HEK293T (cell line): ENCODE data around the gene MROH9.
"Not testable (repeated sequence)": the region's sequence is repeated elsewhere in the genome, so short reads cannot be mapped to it uniquely, and the experiment has no call there.

Source experiments
- CTCF ChIA-PET: fragments of 350-600 bp; formaldehyde crosslinking; extraction: SDS; loops from one replicate; lab custom pipeline; 2021; ENCODE audit warnings: antibody characterized with exemption, inconsistent platforms; lab: Yijun Ruan, JAX
- POLR2A ChIA-PET: fragments of 350-600 bp; formaldehyde crosslinking; extraction: SDS; loops from one replicate; lab custom pipeline; 2020; ENCODE audit warnings: antibody characterized with exemption, inconsistent platforms; lab: Yijun Ruan, JAX
- DNase-seq: peaks from one replicate; pipeline ENCODE4 v3.0.0; 2012; ENCODE audit warnings: mixed read lengths; ENCODE audit errors: extremely low spot score
- ARNT ChIP-seq: fragments of 450-650 bp; IDR thresholded peaks from 2 replicates; pipeline ENCODE4 v1.6.1; 2017; ENCODE audit warnings: mild to moderate bottlenecking
- BHLHE40 ChIP-seq: fragments of 450-650 bp; IDR thresholded peaks from 2 replicates; pipeline ENCODE4 v1.6.1; 2016; ENCODE audit warnings: mild to moderate bottlenecking, moderate library complexity, borderline replicate concordance
- CTBP1 ChIP-seq: fragments of 450-650 bp; IDR thresholded peaks from 2 replicates; pipeline ENCODE4 v1.6.1; 2016; ENCODE audit warnings: borderline replicate concordance
- ELF4 ChIP-seq: fragments of 450-650 bp; IDR thresholded peaks from 2 replicates; pipeline ENCODE4 v1.6.1; 2017; ENCODE audit warnings: antibody characterized with exemption
- FOXA1 ChIP-seq: fragments of 450-650 bp; IDR thresholded peaks from 2 replicates; pipeline ENCODE4 v1.6.1; 2016; ENCODE audit warnings: mild to moderate bottlenecking
- FOXK2 ChIP-seq: fragments of 450-650 bp; IDR thresholded peaks from 2 replicates; pipeline ENCODE4 v1.6.1; 2016; ENCODE audit warnings: mild to moderate bottlenecking
- FOXM1 ChIP-seq: fragments of 450-650 bp; IDR thresholded peaks from 2 replicates; pipeline ENCODE4 v1.6.1; 2017; ENCODE audit warnings: mild to moderate bottlenecking, borderline replicate concordance
- HDGF ChIP-seq: fragments of 450-650 bp; IDR thresholded peaks from 2 replicates; pipeline ENCODE4 v1.6.1; 2017; ENCODE audit warnings: antibody characterized with exemption, borderline replicate concordance
- L3MBTL2 ChIP-seq: fragments of 450-650 bp; conservative IDR thresholded peaks from 2 replicates; pipeline ENCODE4 v1.6.1; 2016; ENCODE audit warnings: mild to moderate bottlenecking
- LEF1 ChIP-seq: fragments of 450-650 bp; IDR thresholded peaks from 2 replicates; pipeline ENCODE4 v1.6.1; 2017; ENCODE audit warnings: mild to moderate bottlenecking, borderline replicate concordance
- NFRKB ChIP-seq: fragments of 450-650 bp; IDR thresholded peaks from 2 replicates; pipeline ENCODE4 v1.6.1; 2016; ENCODE audit warnings: mild to moderate bottlenecking, moderate library complexity
- PKNOX1 ChIP-seq: fragments of 450-650 bp; IDR thresholded peaks from 2 replicates; pipeline ENCODE4 v1.6.1; 2016
- SP1 ChIP-seq: fragments of 450-650 bp; IDR thresholded peaks from 2 replicates; pipeline ENCODE4 v1.6.1; 2017
- SUZ12 ChIP-seq: fragments of 450-650 bp; IDR thresholded peaks from 2 replicates; pipeline ENCODE4 v1.6.1; 2016; ENCODE audit warnings: mild to moderate bottlenecking
- TARDBP ChIP-seq: fragments of 450-650 bp; IDR thresholded peaks from 2 replicates; pipeline ENCODE4 v1.6.1; 2016
- ZNF384 ChIP-seq: fragments of 450-650 bp; IDR thresholded peaks from 2 replicates; pipeline ENCODE4 v1.6.1; 2016

The MROH9 gene

GRCh38 chr1:170931650-170932049, 3.7 kb upstream of the MROH9 start:
- POLR2A ChIA-PET = no interaction called here
- no peak for DNase-seq
- TF ChIP-seq BHLHE40 (no peak), NFRKB (no peak), CTBP1 (no peak), SUZ12 (no peak), ELF4 (no peak), L3MBTL2 (no peak), TARDBP (no peak), FOXA1 (no peak), FOXM1 (no peak), PKNOX1 (no peak), LEF1 (no peak), SP1 (no peak)
- CTCF ChIA-PET = no interaction called here

GRCh38 chr1:170932236-170932635, 3.1 kb upstream of the MROH9 start:
- ChIA-PET CTCF (no interaction called here), POLR2A (no interaction called here)
- DNase-seq = no peak
- TF ChIP-seq PKNOX1 (no peak), FOXK2 (no peak)

- TF ChIP-seq BHLHE40 (no peak), L3MBTL2 (no peak), ZNF384 (no peak)
- CTCF ChIA-PET = no interaction called here
- DNase-seq = no peak
- POLR2A ChIA-PET = no interaction called here
Measured at GRCh38 chr1:170938281-170938680, 2.9 kb downstream of the MROH9 start.

- TF ChIP-seq HDGF (no peak), FOXK2 (no peak), FOXA1 (no peak), FOXM1 (no peak), PKNOX1 (no peak), SP1 (no peak), ARNT (no peak), LEF1 (no peak)
- ChIA-PET POLR2A (no interaction called here), CTCF (no interaction called here)
- no peak for DNase-seq
Measured at GRCh38 chr1:170939476-170939875, 4.1 kb downstream of the MROH9 start.

GRCh38 chr1:170951744-170952143, 16.4 kb downstream of the MROH9 start:
- POLR2A ChIA-PET, DNase-seq, CTCF ChIA-PET: not testable (repeated sequence)

- no peak for TF ChIP-seq CTBP1
- no peak for TF ChIP-seq LEF1
- no peak for TF ChIP-seq FOXM1
- no peak for TF ChIP-seq FOXK2
- no peak for TF ChIP-seq SUZ12
- TF ChIP-seq TARDBP = no peak
- ChIA-PET POLR2A (no interaction called here), CTCF (no interaction called here)
- no peak for DNase-seq
Measured at GRCh38 chr1:170959385-170959784, 24.1 kb downstream of the MROH9 start.

- CTCF ChIA-PET = interaction anchor here (1.3 kb wide), 1 partner anchor 262 kb away, joined by 3 read pairs; no protein-coding TSS in a partner anchor
- no peak for TF ChIP-seq PKNOX1
- TF ChIP-seq TARDBP = no peak
- no peak for TF ChIP-seq BHLHE40
- no peak for TF ChIP-seq SUZ12
- no peak for TF ChIP-seq FOXK2
- no peak for TF ChIP-seq SP1
- TF ChIP-seq ARNT = no peak
- TF ChIP-seq LEF1 = no peak
- no peak for TF ChIP-seq ZNF384
- TF ChIP-seq HDGF = no peak
- TF ChIP-seq L3MBTL2 = no peak
- no peak for TF ChIP-seq NFRKB
- no peak for TF ChIP-seq CTBP1
- TF ChIP-seq FOXM1 = no peak
- TF ChIP-seq FOXA1 = no peak
- no peak for TF ChIP-seq ELF4
- POLR2A ChIA-PET = no interaction called here
- DNase-seq = no peak
Measured at GRCh38 chr1:170964506-170964905, 29.2 kb downstream of the MROH9 start.
